NCI-H2107 treated with DMSO at 0.1 percent for 48 hours (cell line): ENCODE results near the gene SBNO1.
"Not testable (repeated sequence)": the region's sequence is repeated elsewhere in the genome, so short reads cannot be mapped to it uniquely, and the experiment has no call there.

Experiments used
- DNase-seq: peaks from one replicate; lab custom pipeline; 2025; ENCODE audit not compliant: unreplicated experiment; lab: John Stamatoyannopoulos, UW

The SBNO1 gene

DNA sequence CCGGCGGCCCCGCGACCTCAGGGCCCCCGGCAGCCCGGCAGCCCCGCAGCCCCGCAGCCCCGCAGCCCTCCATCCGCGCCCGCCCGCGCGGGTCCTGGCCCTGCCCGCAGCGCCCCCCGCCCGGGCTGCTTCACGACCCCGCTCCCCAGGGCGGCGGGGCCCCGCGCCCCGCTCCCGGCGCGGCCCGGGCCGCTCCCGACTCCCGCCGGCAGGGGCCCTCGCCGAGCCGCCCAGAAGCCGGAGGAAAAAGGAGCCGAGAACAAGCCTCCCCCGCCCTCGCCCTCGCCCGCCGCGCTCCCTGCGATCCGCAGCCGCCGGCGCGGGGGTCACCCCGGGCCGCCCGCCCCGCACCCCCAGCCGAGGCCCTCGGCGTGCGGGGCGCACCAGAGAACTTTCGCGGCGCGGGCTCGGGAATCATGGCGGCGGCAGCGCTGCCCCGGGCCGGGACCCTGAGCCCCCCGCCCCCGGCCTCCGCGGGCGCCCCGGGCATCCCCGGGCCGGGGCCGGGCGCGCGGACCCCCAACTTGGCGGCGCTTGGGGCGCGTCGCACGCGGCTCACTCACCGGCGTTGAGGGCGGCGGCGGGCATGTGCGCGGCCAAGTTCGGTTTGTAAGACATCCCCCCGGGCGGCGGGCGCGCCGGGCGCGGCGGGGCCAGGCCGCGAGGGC lies 93.5 kb downstream of the SBNO1 start:
- DNase-seq, result no peak

- no peak for DNase-seq
Observed at GRCh38 chr12:123270214-123271000, 94.2 kb downstream of the SBNO1 start.

- DNase-seq, result no peak
Observed at GRCh38 chr12:123269896-123270213, 94.8 kb downstream of the SBNO1 start.

- DNase-seq, result peak; percentile 79
Observed at GRCh38 chr12:123269395-123269892, 95.2 kb downstream of the SBNO1 start.

GRCh38 chr12:123268850-123269249 lies 95.8 kb downstream of the SBNO1 start:
- no peak for DNase-seq

GRCh38 chr12:123267991-123268843 lies 96.4 kb downstream of the SBNO1 start:
- DNase-seq, result peak; percentile 49

GRCh38 chr12:123267335-123267920 lies 97.2 kb downstream of the SBNO1 start:
- no peak for DNase-seq

DNA sequence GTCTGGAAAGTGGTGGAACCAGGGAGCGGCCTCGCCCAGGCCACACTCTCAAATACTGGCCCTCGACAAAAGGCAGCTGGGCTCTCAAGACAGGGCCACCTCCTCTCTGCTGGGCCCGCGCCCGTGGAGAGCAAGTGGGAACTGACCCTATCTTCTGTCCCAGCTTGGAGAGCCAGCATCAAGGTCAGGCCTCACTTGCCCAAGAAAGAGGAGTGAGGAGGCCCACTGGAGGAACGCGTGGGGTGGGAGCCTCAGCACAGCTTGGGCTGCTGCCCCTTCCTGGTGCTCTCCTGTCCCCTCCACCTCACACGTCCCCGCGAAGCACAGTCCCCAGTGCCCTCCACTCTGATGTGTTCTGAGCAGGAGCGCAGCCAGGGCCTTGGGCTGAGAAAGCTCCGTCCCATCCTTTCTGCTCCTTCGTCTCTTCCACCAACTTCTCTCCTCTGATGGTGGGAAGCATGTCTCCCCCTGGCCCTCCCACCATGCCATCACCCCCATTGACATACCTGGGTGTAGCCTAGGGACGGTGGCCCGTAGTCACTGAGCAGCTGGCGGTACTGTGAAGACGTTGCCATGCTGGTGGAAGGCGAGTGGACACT lies 97.9 kb downstream of the SBNO1 start:
- no peak for DNase-seq

GRCh38 chr12:123265851-123266678 lies 98.6 kb downstream of the SBNO1 start:
- DNase-seq, result no peak

- DNase-seq, result no peak
Observed at GRCh38 chr12:123264642-123265041, 100.0 kb downstream of the SBNO1 start.

- no peak for DNase-seq
Observed at GRCh38 chr12:123263196-123263817, 101.3 kb downstream of the SBNO1 start.

- DNase-seq, result no peak
Observed at GRCh38 chr12:123261196-123261595, 103.5 kb downstream of the SBNO1 start.

DNA sequence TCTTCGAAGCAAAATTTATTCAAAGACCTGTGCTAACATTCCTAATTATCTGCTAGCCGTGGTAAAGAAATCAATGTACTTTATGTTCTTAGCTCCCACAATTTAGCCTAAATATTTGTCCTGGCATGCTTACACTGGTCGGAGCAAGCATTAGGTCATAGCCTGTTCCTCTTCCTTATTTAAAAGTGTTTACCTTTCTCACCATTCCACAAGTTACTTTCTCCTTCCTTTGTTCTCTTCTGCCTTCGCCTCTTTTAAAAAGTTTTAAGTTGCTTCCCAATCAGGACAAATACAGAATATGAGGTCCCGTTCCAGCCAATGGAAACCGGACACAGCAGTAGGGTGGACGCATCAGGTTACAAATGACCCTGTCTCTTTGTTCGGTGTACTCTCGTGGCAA lies 104.6 kb downstream of the SBNO1 start:
- no peak for DNase-seq

DNA sequence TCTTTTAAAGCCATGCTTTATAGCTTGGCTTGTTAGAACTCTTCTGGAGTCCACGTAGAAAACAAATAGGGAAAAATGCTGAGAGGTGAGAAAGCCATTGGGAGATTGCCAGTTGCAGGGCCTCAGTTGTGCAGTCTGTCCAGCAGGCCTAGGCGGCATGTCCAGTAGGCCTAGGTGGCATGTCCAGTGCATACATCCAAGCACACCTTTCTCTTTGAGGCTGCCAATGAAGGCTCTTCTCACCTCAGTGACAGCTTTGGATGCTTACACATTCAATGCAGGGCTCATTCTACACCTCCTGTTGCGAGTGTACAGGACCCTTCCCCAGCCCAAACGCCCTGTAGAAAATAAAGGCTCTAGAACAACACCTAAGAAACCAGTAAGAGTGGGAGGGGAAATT lies 106.1 kb downstream of the SBNO1 start:
- no peak for DNase-seq

DNA sequence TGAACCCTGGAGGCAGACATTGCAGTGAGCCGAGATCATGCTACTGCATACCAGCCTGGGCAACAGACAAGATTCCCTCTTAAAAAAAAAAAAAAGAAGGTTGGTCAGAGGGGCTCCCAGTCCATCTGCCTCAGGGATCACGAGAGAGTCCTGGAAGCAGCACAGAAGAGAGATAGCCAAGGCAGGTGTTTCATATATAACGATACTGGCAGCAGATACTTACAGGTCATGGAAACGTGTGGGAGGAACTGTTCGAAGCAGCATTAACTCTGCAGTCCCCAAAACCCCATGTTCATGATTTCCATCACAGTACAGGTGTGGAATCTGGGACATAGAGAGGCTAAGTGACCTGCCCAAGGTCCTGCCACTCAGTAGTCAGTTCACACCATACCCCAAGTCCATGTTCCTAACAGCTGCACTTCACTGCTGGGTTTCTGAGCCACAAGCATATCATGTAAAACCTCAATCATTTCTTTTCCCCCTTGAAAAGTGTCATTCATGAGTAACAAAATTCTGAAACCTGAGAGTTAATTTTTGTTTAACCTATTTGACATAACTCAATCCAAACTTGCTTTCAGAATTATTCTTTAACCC lies 109.7 kb downstream of the SBNO1 start:
- no peak for DNase-seq

DNA sequence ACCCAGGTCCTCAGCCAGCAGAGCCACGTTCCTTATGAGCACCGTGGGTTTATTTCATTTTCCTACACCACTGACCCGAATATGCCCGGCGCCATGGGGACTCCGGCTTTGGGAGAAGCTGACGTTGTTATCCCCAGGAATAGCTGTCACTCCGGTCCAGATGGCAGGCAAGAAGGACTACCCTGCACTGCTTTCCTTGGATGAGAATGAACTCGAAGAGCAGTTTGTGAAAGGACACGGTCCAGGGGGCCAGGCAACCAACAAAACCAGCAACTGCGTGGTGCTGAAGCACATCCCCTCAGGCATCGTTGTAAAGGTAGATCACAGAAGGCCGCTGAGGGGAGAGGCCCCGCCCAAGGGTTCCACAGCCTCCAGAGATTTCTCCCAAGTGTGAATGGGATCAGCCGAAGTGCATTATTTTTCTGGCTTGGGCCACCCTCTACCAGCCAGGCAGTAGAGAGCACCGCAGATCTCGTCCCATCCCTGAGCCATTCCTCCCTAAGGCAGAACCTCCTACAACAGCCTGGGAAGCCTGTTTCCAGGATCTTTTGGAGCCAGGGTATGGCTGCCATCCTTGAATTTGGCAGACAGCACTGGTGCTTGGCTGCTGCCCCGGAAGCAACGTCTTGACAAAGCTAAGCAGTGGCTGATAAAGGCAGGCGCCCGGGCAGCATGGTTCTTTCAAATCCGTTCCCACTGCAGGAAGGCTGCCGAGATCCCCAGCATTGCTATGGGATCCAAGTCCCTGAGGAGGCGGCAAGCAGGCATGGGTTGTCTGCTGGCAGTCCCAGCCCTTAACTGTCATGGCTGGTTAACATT lies 110.8 kb downstream of the SBNO1 start:
- DNase-seq, result no peak

DNA sequence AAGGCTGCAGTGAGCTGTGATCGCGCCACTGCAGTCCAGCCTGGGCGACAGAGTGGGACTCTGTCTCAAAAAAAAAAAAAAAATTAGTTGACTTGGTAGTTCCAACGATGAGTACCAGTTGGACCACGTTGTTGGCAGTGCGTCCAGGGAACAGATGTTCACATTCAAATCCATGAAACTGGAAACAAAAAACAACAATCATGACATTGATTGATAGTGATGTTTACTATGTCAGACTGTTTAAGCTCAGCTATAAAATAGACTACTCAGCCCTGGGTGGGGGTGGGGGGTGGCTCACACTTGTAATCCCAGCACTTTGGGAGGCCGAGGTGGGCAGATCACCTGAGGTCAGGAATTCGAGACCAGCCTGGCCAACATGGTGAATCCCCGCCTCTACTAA lies 112.3 kb downstream of the SBNO1 start:
- not testable (repeated sequence) for DNase-seq

DNA sequence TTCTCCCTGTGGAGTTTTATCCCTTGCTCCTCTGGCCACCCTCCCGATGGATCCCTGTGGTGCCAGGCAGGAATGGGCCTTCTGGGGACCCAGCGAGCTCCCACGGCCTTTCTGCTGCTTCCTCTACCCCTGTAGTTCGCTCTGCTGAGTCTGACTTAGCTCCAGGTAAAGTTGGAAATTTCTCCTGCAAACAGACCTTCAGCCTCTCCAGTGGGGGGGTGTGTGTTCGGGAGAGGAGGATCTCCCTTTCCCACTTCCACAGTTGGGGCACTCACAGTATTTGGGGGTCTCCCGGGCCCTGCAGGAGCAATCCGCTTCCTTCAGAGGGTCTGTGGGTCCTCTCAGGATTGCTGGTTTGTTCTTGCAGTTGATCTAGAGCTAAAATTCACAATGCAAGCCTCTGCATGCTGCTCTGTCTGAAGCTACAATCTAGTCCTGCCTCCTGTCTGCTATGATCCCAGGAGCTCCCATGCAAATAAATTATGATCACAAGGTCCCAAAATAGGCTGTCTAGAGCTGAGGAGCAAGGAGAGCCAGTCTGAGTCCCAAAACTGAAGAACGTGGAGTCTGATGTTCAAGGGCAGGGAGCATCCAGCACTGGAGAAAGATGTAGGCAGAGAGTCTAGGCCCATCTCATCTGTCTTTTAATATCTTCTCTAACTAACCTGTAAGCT lies 113.1 kb downstream of the SBNO1 start:
- no peak for DNase-seq
